ENCODE results near the gene TMEM106B.

DNA sequence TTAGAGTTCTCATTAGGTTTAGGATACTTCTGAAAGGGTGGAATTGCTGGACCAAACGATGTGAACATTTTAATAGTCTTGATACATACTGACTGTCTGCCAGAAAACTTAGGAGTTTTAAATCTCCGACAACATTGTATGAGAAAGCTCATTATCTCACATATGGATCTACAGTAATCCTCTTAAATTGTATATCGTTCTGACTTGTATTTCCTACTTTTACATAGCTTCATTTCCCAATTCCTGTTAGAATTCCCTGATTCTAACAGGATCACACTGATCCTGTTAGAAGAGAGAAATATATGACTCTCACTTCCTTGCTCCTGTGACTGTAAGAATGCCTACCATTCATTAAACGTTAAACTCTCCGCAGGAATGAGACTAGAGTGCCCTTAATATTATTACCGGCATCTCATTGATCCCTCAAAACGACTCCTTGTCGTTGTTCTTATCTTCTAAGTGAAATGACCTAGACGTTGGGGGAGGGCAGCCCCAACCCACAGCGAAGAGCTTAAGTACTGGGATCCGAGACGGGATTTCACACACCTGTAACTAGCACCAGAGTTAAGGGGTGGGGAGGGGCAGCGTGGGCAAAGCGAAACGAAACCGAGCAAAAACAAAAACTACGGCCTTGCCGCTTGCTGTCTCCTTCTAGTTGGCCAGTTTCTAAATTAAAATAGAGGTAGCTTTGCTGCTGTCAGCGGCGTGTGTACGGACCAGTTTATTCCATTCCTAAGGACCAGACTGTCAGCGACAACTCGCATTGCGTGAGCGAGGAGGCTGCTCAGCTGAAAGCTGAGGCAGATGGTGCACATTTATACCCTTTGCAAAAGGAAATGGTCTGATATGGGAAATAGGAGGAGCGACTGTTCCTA lies 678 bp upstream of the TMEM106B start:
- no peak for TF ChIP-seq POLR2A (IDR thresholded peaks at IDR 0.05)
- TF ChIP-seq, protein P1, sequence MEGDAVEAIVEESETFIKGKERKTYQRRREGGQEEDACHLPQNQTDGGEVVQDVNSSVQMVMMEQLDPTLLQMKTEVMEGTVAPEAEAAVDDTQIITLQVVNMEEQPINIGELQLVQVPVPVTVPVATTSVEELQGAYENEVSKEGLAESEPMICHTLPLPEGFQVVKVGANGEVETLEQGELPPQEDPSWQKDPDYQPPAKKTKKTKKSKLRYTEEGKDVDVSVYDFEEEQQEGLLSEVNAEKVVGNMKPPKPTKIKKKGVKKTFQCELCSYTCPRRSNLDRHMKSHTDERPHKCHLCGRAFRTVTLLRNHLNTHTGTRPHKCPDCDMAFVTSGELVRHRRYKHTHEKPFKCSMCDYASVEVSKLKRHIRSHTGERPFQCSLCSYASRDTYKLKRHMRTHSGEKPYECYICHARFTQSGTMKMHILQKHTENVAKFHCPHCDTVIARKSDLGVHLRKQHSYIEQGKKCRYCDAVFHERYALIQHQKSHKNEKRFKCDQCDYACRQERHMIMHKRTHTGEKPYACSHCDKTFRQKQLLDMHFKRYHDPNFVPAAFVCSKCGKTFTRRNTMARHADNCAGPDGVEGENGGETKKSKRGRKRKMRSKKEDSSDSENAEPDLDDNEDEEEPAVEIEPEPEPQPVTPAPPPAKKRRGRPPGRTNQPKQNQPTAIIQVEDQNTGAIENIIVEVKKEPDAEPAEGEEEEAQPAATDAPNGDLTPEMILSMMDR (IDR thresholded peaks at IDR 0.05): no peak
- TF ChIP-seq EP300 (IDR thresholded peaks at IDR 0.05): no peak
- TF ChIP-seq POLR2AphosphoS5 (IDR thresholded peaks at IDR 0.05): no peak

All from suprapubic skin (tissue), 4 donors.